Panc1 (cell line): ENCODE results near the gene TMEM19. TPM values are rescaled to one million over a fixed set of nuclear protein-coding genes. Genes with fewer than 3 reads are reported as not detected.

Experiments used
- ATAC-seq: fragments of 200-7000 bp; cut with Tn5 transposase; 2 replicates; pipeline ENCODE4 v1.9.1; 2020; ENCODE audit warnings: mild to moderate bottlenecking, moderate library complexity
- BruUV-seq: library from RNA; stranded (reverse); fragments of 400-500 nt; replicated peaks from 2 replicates; lab custom pipeline; 2021; lab: Mats Ljungman, UMichigan
- CTCF ChIA-PET: fragments of 300-600 bp; sonication (Branson Sonifier 250); formaldehyde crosslinking; loops from one replicate; lab custom pipeline; 2022; ENCODE audit warnings: antibody characterized with exemption; lab: Charles Lee
- POLR2A ChIA-PET: fragments of 300-600 bp; sonication (Branson Sonifier 250); formaldehyde crosslinking; loops from one replicate; lab custom pipeline; 2022; ENCODE audit warnings: antibody characterized with exemption; lab: Charles Lee
- DNase-seq: peaks from one replicate; pipeline ENCODE4 v3.0.0-alpha.2; 2010; ENCODE audit warnings: low read depth, low spot score
- H3K27ac ChIP-seq: 2 replicates; pipeline ENCODE4 v1.5.1; 2011; ENCODE audit warnings: mild to moderate bottlenecking, low read length, inconsistent platforms
- H3K27me3 ChIP-seq: fragments of 200-500 bp; sonication (Bioruptor generic); 2 replicates; pipeline ENCODE4 v1.6.0; 2014; ENCODE audit warnings: low read length, inconsistent platforms; ENCODE audit not compliant: control insufficient read depth, insufficient read depth
- H3K36me3 ChIP-seq: fragments of 200-500 bp; sonication (Bioruptor generic); 2 replicates; pipeline ENCODE4 v1.5.1; 2014; ENCODE audit warnings: inconsistent platforms, mild to moderate bottlenecking, low read length, moderate library complexity; ENCODE audit not compliant: control insufficient read depth, insufficient read depth
- H3K4me1 ChIP-seq: 2 replicates; pipeline ENCODE4 v1.5.1; 2011; ENCODE audit warnings: inconsistent platforms, mild to moderate bottlenecking, low read length, moderate library complexity; ENCODE audit not compliant: control insufficient read depth, insufficient read depth
- H3K4me3 ChIP-seq, 2 experiments: 2 replicates each; pipeline ENCODE4 v1.5.1; 2011 to 2012; ENCODE audit warnings: low read depth in 2 of 2, low read length in 2 of 2, mild to moderate bottlenecking in 2 of 2, inconsistent platforms in 1 of 2, moderate library complexity in 1 of 2
- H3K9me3 ChIP-seq: fragments of 200-500 bp; sonication (Bioruptor generic); 2 replicates; pipeline ENCODE4 v1.5.1; 2014; ENCODE audit warnings: low read depth, mild to moderate bottlenecking, inconsistent platforms, low read length, moderate library complexity; ENCODE audit not compliant: control insufficient read depth, insufficient read depth
- CTCF ChIP-seq: fragments of 450-650 bp; IDR thresholded peaks from 2 replicates; pipeline ENCODE4 v1.5.1; 2017; ENCODE audit warnings: mild to moderate bottlenecking
- POLR2AphosphoS5 ChIP-seq: IDR thresholded peaks from 2 replicates; pipeline ENCODE4 v1.6.1; 2012; ENCODE audit warnings: mild to moderate bottlenecking, low read depth, low read length, moderate library complexity
- REST ChIP-seq, 2 experiments: IDR thresholded peaks; 2 replicates each; pipeline ENCODE4 v1.6.1; 2011 to 2012; ENCODE audit warnings: low read depth in 2 of 2, control low read depth in 1 of 2, low read length in 1 of 2, mild to moderate bottlenecking in 1 of 2, moderate library complexity in 1 of 2; ENCODE audit not compliant: insufficient read depth in 1 of 2
- SIN3A ChIP-seq: IDR thresholded peaks from 2 replicates; pipeline ENCODE4 v1.6.1; 2012; ENCODE audit warnings: low read depth, mild to moderate bottlenecking, low read length, moderate library complexity, borderline replicate concordance; ENCODE audit not compliant: insufficient read depth
- TCF7L2 ChIP-seq: IDR thresholded peaks from 2 replicates; pipeline ENCODE4 v1.6.1; 2011; ENCODE audit warnings: mild to moderate bottlenecking, low read depth, low read length, inconsistent platforms
- in situ Hi-C: cut with HindIII; loops from 2 replicates; pipeline ENCODE4 v1.10.0; 2016; ENCODE audit warnings: low sequenced_read_pairs, low pct_unique_long_range_greater_than_20kb
- intact Hi-C: fragments of 100-400 bp; cut with micrococcal nuclease; formaldehyde crosslinking; loops from one replicate; pipeline ENCODE4 v1.10.0; 2022; ENCODE audit not compliant: unreplicated experiment
- total RNA-seq: library from RNA; stranded (reverse); gene quantifications from one replicate; pipeline ENCODE4 v1.2.1, GENCODE V29; 2021; ENCODE audit not compliant: unreplicated experiment

Gene TMEM19
- total RNA-seq, 1 experiment from 2014 or later: 72.8 TPM

GRCh38 chr12:71731439-71732356 lies 45.8 kb downstream of the TMEM19 start:
- POLR2A ChIA-PET: no interaction called here
- BruUV-seq: no TSS peak
- in situ Hi-C loops: no loop called here
- intact Hi-C loops: no loop called here
- H3K4me1 ChIP-seq: no peaks in the 10 kb centered on the region
- CTCF ChIA-PET: no interaction called here
- no peaks in the 10 kb centered on the region for H3K9me3 ChIP-seq
- H3K27ac ChIP-seq: no peak overlapping the region
- no peak overlapping the region for H3K4me3 ChIP-seq
- no peak for DNase-seq
- no peaks in the 10 kb centered on the region for H3K27me3 ChIP-seq
- H3K36me3 ChIP-seq: no peaks in the 10 kb centered on the region
- ATAC-seq: no peak; the same call in 1 of the 2 replicates
- TF ChIP-seq REST (IDR thresholded peaks at IDR 0.05; ENCODE audit: insufficient read depth in 1 of 2, low read depth in 2 of 2, low read length in 1 of 2) (no peak), TCF7L2 (no peak), SIN3A (no peak), POLR2AphosphoS5 (no peak), CTCF (no peak)

- H3K36me3 ChIP-seq: no peaks in the 10 kb centered on the region
- H3K27ac ChIP-seq: no peak overlapping the region
- intact Hi-C loops: no loop called here
- in situ Hi-C loops: no loop called here
- H3K9me3 ChIP-seq: no peaks in the 10 kb centered on the region
- no TSS peak for BruUV-seq
- H3K4me3 ChIP-seq: no peak overlapping the region
- H3K4me1 ChIP-seq: no peaks in the 10 kb centered on the region
- ATAC-seq (no peak), DNase-seq (no peak)
- CTCF ChIA-PET: no interaction called here
- no peaks in the 10 kb centered on the region for H3K27me3 ChIP-seq
- POLR2A ChIA-PET: no interaction called here
- no peak for TF ChIP-seq POLR2AphosphoS5
- no peak for TF ChIP-seq REST (IDR thresholded peaks at IDR 0.05; ENCODE audit: insufficient read depth in 1 of 2, low read depth in 2 of 2, low read length in 1 of 2)
- no peak for TF ChIP-seq TCF7L2
- TF ChIP-seq CTCF: no peak
- TF ChIP-seq SIN3A: no peak
Measured at GRCh38 chr12:71732357-71732712, 46.5 kb downstream of the TMEM19 start.
